Measurements from ENCODE around the gene PRSS27. TPM values are rescaled to one million over a fixed set of nuclear protein-coding genes. Genes with fewer than 3 reads are reported as not detected.
"Not testable (repeated sequence)": the region's sequence is repeated elsewhere in the genome, so short reads cannot be mapped to it uniquely, and the experiment has no call there.

The PRSS27 gene
- total RNA-seq, 4 donors from 2014 or later = 0.75 to 4.2 (median 2.2) TPM

DNA sequence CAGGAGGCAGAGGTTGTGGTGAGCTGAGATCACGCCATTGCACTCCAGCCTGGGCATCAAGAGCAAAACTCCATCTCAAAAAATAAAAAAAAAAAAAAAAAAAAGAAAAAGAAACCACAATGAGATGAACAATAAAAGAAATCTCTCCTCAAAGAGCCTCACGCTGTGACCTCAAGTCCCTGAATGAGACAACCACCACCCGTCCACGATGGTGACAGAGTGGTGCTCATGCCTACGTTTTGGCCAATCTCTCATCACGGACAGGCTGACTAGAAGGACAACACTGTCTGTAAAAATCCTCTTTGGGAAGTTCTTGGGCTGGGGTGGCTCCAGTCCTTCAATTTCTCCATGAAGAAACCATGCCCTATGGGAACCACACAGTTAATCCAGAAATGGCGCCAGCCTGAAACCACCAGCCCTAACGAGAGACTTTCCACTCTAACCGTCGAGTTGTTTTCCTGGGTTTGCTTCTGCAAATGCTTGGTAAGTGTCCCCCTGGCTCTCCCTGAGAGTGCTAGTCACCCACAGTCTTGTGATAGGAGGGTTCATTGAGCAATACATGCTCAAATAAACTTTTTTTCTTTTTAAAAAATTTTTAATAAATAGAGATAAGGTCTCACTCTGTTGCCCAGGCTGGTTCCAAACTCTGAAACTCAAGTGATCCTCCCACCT, 15.0 kb upstream of the PRSS27 start:
- H3K27me3 ChIP-seq = peaks cover 0 to 54% (median 0%) of the 10 kb centered on the region in 4 donors
- 77% methylated on average over 10 of the region's 10 CpGs for WGBS
- H3K4me1 ChIP-seq = no peaks in the 10 kb centered on the region
- H3K36me3 ChIP-seq = no peaks in the 10 kb centered on the region
- TF ChIP-seq EP300 (IDR thresholded peaks at IDR 0.05) (no peak), POLR2AphosphoS5 (IDR thresholded peaks at IDR 0.05) (no peak), POLR2A (IDR thresholded peaks at IDR 0.05; ENCODE audit: low read depth) (no peak)
- TF ChIP-seq, protein P1, sequence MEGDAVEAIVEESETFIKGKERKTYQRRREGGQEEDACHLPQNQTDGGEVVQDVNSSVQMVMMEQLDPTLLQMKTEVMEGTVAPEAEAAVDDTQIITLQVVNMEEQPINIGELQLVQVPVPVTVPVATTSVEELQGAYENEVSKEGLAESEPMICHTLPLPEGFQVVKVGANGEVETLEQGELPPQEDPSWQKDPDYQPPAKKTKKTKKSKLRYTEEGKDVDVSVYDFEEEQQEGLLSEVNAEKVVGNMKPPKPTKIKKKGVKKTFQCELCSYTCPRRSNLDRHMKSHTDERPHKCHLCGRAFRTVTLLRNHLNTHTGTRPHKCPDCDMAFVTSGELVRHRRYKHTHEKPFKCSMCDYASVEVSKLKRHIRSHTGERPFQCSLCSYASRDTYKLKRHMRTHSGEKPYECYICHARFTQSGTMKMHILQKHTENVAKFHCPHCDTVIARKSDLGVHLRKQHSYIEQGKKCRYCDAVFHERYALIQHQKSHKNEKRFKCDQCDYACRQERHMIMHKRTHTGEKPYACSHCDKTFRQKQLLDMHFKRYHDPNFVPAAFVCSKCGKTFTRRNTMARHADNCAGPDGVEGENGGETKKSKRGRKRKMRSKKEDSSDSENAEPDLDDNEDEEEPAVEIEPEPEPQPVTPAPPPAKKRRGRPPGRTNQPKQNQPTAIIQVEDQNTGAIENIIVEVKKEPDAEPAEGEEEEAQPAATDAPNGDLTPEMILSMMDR (IDR thresholded peaks at IDR 0.05) = no peak
- intact Hi-C loops (cut with DNase I) = no loop called here
- no peaks in the 10 kb centered on the region for H3K9me3 ChIP-seq
- DNase-seq (ENCODE audit: extremely low spot score) = no peak
- no peak overlapping the region for H3K4me3 ChIP-seq
- H3K27ac ChIP-seq (replicated peaks in 1 of 4) = no peak overlapping the region

DNA sequence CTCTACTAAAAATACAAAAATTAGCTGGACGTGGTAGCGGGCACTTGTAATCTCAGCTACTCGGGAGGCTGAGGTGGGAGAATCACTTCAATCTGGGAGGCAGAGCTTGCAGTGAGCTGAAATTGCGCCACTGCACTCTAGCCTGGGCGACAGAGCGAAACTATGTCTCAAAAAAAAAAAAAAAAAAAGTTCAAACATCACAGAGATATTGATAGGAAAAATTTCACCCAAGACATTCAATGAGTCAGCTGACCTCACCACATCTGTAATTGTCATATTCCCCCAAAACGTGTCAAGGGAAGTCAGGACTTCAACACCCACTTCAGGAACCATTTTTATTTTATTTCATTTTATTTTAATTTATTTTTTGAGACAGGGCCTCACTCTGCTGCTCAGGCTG, 8.0 kb upstream of the PRSS27 start:
- H3K27ac ChIP-seq (replicated peaks in 1 of 4) = no peak overlapping the region
- WGBS = 84% methylated on average over 7 of the region's 7 CpGs
- no peak for DNase-seq (ENCODE audit: extremely low spot score)
- no peaks in the 10 kb centered on the region for H3K36me3 ChIP-seq
- no peaks in the 10 kb centered on the region for H3K4me1 ChIP-seq
- no peak for TF ChIP-seq POLR2AphosphoS5 (IDR thresholded peaks at IDR 0.05)
- TF ChIP-seq EP300 (IDR thresholded peaks at IDR 0.05) = no peak
- TF ChIP-seq, protein P1 (IDR thresholded peaks at IDR 0.05) = no peak
- TF ChIP-seq POLR2A (IDR thresholded peaks at IDR 0.05; ENCODE audit: low read depth) = no peak
- intact Hi-C loops (cut with DNase I) = no loop called here
- no peak overlapping the region for H3K4me3 ChIP-seq
- H3K9me3 ChIP-seq = no peaks in the 10 kb centered on the region
- peaks cover 0 to 15% (median 0%) of the 10 kb centered on the region in 4 donors for H3K27me3 ChIP-seq

DNA sequence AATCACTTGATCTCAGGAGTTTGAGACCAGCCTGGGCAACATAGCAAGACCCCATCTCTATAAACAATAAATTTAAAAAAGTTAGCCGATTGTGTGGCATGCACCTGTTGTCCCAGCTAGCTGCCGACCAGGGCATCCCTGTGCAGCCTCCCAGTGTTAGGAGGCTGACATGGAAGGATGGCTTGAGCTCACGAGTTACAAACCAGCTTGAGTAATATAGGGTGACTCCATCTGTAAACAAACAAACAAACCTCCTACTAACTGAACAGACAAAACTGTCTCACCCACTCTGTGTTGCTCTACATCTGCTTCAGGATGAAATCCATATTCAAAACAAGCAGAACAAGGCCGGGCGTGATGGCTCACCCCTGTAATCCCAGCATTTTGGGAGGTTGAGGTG, 6.9 kb upstream of the PRSS27 start:
- Histone ChIP-seq H3K4me1 (peaks cover 0 to 2% (median 0%) of the 10 kb centered on the region in 4 donors), H3K27ac (replicated peaks in 1 of 4) (no peak overlapping the region), H3K4me3 (no peak overlapping the region), H3K9me3 (no peaks in the 10 kb centered on the region), H3K27me3 (peaks cover 0 to 15% (median 0%) of the 10 kb centered on the region in 4 donors), H3K36me3 (no peaks in the 10 kb centered on the region)
- no peak for DNase-seq (ENCODE audit: extremely low spot score)
- no peak for TF ChIP-seq POLR2AphosphoS5 (IDR thresholded peaks at IDR 0.05)
- no peak for TF ChIP-seq EP300 (IDR thresholded peaks at IDR 0.05)
- no peak for TF ChIP-seq POLR2A (IDR thresholded peaks at IDR 0.05; ENCODE audit: low read depth)
- TF ChIP-seq, protein P1 (IDR thresholded peaks at IDR 0.05) = no peak
- intact Hi-C loops (cut with DNase I) = no loop called here
- 87% methylated on average over 5 of the region's 5 CpGs for WGBS

DNA sequence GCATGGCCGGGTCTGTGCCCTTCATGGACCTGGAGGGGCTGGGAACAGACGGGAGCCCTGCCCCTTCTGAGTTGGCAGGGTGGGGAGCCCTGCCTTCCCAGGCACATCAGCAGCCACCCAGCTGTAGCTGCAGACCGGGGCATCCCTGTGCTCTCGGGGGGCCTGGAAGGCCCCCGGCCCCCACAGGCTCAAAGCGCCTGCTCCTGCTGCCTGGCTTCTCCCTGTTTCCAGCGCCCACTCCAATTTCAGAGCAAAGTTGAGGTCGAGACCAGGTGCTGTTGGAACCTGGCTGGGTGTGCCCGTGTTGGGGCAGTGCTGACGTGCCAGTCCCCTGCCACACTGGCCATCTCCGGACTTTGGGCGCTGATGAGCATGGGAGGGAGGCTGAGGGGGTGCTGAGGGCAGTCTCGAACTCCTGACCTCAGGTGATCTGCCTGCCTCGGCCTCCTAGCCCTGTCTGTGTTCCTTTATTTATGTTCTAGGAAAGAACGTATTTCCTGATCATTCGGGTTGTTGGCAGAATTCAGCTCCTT, 4.9 kb upstream of the PRSS27 start:
- no peaks in the 10 kb centered on the region for H3K9me3 ChIP-seq
- intact Hi-C loops (cut with DNase I) = loop anchor here (2.0 kb wide), 1 partner anchor 50 kb away; no protein-coding TSS in a partner anchor
- no peaks in the 10 kb centered on the region for H3K36me3 ChIP-seq
- peaks cover 0 to 12% (median 0%) of the 10 kb centered on the region in 4 donors for H3K27me3 ChIP-seq
- no peak for DNase-seq (ENCODE audit: extremely low spot score)
- H3K27ac ChIP-seq (replicated peaks in 1 of 4) = no peak overlapping the region
- no peak overlapping the region for H3K4me3 ChIP-seq
- TF ChIP-seq POLR2A (IDR thresholded peaks at IDR 0.05; ENCODE audit: low read depth) = no peak
- peaks cover 7 to 21% (median 17%) of the 10 kb centered on the region in 4 donors for H3K4me1 ChIP-seq
- WGBS = 62% methylated on average over 11 of the region's 16 CpGs

DNA sequence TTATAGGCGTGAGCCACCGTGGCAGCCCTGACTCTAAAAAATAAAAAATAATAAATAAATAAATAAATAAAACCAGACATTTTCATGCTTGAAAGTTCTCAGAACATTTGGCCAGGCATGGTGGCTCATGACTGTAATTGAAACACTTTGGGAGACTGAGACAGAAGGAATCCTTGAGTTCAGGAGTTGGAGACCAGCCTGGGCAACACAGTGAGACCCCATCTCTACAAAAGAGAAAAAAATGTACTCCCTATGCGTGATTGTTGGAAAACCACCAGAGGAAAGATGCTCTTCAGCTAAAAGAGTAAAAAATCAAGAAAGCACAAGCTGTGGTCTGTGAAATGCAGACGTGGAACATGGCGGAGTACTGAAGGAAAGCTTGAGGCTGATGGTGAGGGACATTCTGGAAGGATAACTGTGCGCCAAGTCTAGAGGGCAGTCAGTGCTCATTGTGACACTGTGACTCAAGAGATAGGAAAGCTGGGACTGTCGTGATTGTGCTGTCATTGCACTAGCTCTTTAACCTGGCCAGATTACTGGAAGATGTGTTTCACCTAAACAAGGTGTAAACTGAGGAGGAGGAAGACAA, 4.2 kb upstream of the PRSS27 start:
- H3K4me1 ChIP-seq = peaks cover 11 to 28% (median 23%) of the 10 kb centered on the region in 4 donors
- H3K27ac ChIP-seq (replicated peaks in 1 of 4) = no peak overlapping the region
- no peak for DNase-seq (ENCODE audit: extremely low spot score)
- H3K36me3 ChIP-seq = no peaks in the 10 kb centered on the region
- no peaks in the 10 kb centered on the region for H3K9me3 ChIP-seq
- H3K27me3 ChIP-seq = peaks cover 0 to 12% (median 0%) of the 10 kb centered on the region in 4 donors
- TF ChIP-seq EP300 (IDR thresholded peaks at IDR 0.05) (no peak), POLR2A (IDR thresholded peaks at IDR 0.05; ENCODE audit: low read depth) (no peak), POLR2AphosphoS5 (IDR thresholded peaks at IDR 0.05) (no peak)
- TF ChIP-seq, protein P1 (IDR thresholded peaks at IDR 0.05) = no peak
- no peak overlapping the region for H3K4me3 ChIP-seq
- 83% methylated on average over 7 of the region's 7 CpGs for WGBS
- intact Hi-C loops (cut with DNase I) = loop anchor here (2.0 kb wide), 1 partner anchor 51 kb away; no protein-coding TSS in a partner anchor

DNA sequence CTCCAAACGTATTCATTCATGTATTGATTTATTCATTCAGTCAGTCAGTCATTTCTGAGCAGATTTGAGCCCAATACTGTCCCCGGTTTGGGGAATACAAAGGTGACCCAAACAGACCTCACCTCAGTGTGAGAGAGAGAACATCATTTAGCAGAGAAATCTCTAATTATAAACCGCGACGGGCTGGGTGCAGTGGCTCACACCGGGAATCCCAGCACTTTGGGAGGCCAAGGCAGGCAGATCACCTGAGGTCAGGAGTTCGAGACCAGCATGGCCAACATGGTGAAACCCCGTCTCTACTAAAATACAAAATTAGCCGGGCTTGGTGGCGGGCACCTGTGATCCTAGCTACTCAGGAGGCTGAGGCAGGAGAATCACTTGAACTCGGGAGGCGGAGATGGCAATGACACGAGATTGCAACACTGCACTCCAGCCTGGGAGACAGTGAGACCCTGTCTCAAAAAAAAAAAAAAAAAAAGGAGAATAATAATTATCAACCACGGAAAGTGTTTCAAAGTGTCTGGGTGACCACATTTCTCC, 1.7 kb upstream of the PRSS27 start:
- DNase-seq (ENCODE audit: extremely low spot score); H3K9me3 ChIP-seq; H3K36me3 ChIP-seq: not testable (repeated sequence)
- Histone ChIP-seq H3K27ac (replicated peaks in 1 of 4) (peak overlapping the region; percentile 73 to 83 (median 78)), H3K27me3 (peaks cover 0 to 14% (median 0%) of the 10 kb centered on the region in 4 donors), H3K4me3 (peak overlapping the region; percentile 72 to 86 (median 80)), H3K4me1 (peaks cover 11 to 29% (median 23%) of the 10 kb centered on the region in 4 donors)
- intact Hi-C loops (cut with DNase I) = loop anchor here (2.0 kb wide), 1 partner anchor 31 kb away; the partner anchor contains the start of gene SRRM2
- 41% methylated on average over 14 of the region's 14 CpGs for WGBS

All from esophagus muscularis mucosa (tissue), 4 donors.